HG03442 (cell line): ENCODE data around the gene ERP44.
"Not testable (repeated sequence)": the region's sequence is repeated elsewhere in the genome, so short reads cannot be mapped to it uniquely, and the experiment has no call there.

Experiments
- ATAC-seq: cut with Tn5 transposase; IDR thresholded peaks from one replicate; pipeline ENCODE4 v1.9.1; 2021; ENCODE audit warnings: mild to moderate bottlenecking, moderate library complexity; ENCODE audit not compliant: unreplicated experiment

Gene ERP44

DNA sequence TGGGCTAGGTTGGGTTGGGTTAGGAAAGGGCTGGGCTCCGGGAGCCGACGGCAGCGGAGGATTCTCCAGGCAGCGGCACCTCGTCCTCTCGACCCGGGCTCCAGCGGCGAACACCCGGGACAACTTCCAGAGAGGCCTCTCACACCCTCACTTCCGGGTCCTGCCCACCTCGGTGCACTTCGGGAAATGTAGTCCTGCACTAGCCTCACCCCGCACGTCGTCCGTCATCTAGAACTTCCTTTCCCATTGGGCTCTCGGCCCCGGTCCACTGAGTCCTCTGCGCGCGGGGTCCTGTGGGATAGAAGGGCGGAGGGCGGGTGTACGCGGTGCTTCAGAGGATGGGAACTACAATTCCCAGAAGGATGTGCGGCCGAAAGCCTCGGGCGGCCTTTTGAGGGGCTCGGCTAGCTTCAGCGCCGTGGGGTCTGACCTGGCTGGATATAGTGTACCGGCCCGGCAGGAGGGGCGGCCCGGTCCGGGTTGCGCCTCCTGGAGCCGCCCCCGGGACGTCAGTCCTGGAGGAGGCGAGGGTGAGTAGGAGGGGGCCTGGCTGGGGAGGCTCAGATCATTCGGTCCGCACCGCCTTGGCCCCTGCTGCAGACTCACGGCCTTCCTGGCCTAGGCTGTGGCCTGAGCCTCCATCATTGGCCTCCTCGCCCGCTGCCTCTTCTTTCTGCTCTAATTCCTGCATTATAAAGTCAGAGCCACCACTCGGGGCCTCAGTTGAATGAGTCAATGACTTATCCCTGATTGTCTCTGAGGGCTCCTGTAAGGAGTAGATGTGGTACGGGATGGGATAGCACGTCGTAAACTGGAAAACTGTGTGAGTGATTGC is at the start of gene ERP44, which contains the start of gene INVS:
Gene ERP44 (minus strand): TSS at position 114 of the 835 bp plus-strand sequence. CDS start 160 bp downstream, outside the sequence.
Gene INVS (plus strand): TSS at position 357 of the 835 bp plus-strand sequence. CDS start 5,279 bp downstream, outside the sequence.
- ATAC-seq: peak; percentile 97

DNA sequence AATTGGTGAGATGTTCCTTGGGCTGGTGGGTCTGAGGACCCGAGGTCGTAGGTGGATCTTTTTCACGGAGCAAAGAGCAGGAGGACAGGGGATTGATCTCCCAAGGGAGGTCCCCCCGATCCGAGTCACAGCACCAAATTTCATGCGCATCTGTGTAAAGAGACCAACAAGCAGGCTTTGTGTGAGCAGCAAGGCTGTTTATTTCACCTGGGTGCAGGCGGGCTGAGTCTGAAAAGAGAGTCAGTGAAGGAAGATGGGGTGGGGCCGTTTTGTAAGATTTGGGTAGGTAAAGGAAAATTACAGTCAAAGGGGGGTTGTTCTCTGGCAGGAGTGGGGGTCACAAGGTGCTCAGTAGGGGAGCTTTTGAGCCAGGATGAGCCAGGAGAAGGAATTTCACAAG is 47.2 kb upstream of the ERP44 start:
- ATAC-seq: not testable (repeated sequence)

- not testable (repeated sequence) for ATAC-seq
Measured at GRCh38 chr9:100145167-100145934, 46.6 kb upstream of the ERP44 start.

GRCh38 chr9:100141862-100142261 is 43.1 kb upstream of the ERP44 start:
- not testable (repeated sequence) for ATAC-seq

DNA sequence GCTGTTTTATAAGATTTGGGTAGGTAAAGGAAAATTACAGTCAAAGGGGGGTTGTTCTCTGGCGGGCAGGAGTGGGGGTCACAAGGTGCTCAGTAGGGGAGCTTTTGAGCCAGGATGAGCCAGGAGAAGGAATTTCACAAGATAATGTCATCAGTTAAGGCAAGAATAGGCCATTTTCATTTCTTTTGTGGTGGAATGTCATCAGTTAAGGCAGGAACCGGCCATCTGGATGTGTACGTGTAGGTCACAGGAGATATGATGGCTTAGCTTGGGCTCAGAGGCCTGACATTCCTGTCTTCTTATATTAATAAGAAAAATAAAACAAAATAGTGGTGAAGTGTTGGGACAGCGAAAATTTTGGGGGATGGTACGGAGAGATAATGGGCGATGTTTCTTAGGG is 41.5 kb upstream of the ERP44 start:
- ATAC-seq: not testable (repeated sequence)

DNA sequence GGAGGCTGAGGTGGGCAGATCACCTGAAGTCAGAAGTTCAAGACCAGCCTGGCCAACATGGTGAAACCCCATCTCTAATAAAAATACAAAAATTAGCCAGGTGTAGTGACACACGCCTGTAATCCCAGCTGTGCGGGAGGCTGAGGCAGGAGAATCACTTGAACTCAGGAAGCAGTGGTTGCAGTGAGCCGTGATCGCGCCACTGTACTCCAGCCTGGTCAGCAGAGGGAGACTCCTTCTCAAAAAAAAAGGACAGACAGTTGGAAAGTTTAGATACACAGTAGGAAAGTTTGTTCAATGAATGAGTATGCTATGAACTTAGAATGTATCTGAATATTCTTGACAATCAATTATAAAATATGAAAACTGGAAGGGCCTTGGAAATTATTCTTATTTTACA is 38.0 kb upstream of the ERP44 start:
- ATAC-seq: not testable (repeated sequence)

DNA sequence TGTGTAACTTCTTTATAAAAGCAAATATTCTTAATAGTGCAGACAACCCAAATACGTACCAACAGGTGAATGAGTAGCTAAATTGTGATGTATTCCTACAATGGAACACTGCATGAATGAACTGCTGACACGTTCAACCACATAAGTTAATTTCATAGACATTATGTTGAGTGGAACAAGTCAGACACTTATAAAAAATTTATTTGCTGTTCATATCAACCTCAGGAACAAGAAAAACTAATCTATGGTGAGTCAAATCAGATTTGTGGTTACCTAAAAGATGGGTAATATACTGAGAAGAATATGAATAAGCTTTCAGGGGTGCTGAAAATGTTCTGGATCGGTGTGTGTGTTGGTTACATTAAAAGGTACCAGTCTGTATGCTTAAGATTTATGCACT is 35.9 kb upstream of the ERP44 start:
- no peak for ATAC-seq

- ATAC-seq: no peak
Measured at GRCh38 chr9:100131875-100132430, 33.2 kb upstream of the ERP44 start.

- ATAC-seq: no peak
Measured at GRCh38 chr9:100131216-100131615, 32.4 kb upstream of the ERP44 start.

DNA sequence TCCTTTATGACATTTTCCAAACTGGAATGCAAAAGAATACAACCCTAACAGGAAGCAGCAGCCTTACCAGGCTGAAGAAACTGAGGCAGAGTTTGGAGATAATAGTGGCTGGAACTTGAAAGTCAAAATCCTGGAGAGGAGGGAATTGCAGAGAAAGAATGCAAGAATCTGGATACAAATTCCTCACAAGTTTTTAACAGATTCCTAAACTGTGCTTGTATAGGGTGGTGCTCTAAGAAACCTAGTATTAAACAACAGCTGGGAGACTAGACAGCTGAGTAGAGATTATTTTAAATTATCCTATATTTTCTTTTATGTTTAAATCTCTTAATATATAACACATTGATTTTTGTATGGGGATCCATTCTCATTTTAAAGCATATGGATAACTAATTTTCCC is 31.0 kb upstream of the ERP44 start:
- no peak for ATAC-seq

DNA sequence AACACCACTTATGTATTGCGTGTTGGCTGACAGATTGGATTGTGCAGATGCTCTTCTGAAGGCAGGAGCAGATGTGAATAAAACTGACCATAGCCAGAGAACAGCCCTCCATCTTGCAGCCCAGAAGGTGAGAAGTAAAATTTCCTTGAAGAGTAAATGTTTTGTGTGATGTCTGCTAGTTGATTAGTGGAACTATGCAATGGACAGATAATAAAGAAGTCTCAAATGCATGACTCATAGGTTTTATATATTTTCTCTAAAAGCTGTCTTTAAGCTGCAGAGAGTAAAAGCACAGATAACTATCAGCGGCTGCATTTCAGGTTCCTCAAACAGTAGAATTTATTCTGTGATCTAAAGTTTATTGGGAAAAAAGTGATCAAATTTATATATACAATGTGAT is 27.6 kb upstream of the ERP44 start:
- no peak for ATAC-seq

GRCh38 chr9:100125910-100126309 is 27.1 kb upstream of the ERP44 start:
- ATAC-seq: no peak

GRCh38 chr9:100125236-100125635 is 26.4 kb upstream of the ERP44 start:
- ATAC-seq: no peak

DNA sequence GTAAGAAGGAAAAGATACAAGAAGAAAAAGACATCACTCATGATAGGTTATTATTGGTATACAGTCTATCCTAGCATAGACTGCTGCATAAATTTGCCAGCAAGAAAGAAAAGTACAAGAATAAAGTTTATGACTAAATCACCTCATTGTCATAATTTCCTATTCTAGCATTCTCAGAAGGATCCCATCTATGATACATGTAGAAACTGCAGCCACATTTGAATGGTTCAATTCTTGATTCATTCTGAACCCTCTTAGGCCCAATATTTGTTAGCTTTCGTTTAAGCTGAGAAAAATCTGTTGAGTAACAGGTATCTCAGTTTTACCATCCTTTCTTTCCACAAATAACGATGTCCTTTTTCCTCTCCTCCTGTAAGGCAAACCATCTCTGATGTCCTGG is 21.5 kb upstream of the ERP44 start:
- no peak for ATAC-seq

- ATAC-seq: no peak
Measured at GRCh38 chr9:100117316-100117715, 18.5 kb upstream of the ERP44 start.

GRCh38 chr9:100112677-100113336 is 14.0 kb upstream of the ERP44 start:
- ATAC-seq: no peak

DNA sequence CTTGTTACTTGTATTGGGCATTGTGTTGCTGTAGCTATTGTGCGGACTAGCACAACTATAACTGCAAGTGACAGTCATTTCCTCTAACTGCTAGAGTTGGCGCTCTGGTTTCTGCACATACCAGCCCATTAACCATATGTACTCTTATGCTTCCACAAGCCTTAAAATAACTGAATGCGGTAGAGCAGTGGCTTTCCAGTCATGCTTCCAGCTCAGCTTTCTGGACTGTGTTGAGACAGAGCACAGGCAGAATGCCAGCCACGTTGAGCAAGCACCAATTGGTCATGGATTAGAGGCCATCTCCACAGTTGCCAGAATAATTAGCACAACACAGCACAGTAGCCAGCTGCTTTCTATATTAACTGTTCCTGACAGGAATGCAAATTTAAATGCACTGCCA is 12.4 kb upstream of the ERP44 start:
- ATAC-seq: no peak

DNA sequence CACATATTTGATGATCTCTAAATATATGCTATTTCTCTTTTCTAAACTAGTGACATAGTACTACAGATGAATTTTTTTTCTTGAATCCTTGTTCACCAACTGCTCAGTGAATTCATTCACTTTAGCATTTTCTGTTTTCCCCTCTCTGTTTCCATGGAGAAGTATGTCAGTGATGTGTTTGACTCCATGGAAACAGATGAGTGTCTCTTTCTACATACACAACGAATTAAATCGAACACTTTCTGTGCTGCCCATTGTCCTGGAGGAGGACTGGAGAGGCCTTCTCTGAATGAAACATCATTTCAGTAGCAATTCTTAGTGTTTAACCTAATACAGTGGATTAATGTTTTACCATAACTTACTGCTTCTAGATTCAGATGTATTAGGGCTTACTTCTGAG is 9.8 kb upstream of the ERP44 start:
- ATAC-seq: no peak

DNA sequence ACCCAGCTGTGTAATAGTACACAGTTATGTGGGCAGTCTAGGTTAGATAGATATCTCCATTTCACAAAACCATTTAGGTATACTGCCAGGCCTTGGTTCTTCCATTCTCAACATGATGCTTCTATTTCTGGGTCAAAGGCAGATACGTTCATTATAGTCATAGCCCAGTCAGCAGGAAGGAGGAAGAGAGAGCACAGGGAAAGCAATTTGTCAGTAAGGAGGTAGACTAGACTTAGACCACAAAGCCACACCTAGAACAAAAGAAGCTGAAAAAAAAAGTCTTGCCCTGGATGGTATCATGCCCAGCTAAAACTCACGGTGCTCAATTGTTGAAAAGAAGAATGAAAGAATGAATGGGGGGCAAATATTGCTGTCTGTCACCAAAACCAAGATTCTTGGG is 7.8 kb upstream of the ERP44 start:
- no peak for ATAC-seq

GRCh38 chr9:100105861-100106260 is 7.1 kb upstream of the ERP44 start:
- no peak for ATAC-seq

GRCh38 chr9:100104314-100104713 is 5.5 kb upstream of the ERP44 start:
- ATAC-seq: no peak
